Subcutaneous abdominal adipose tissue (tissue), 5 donors: ENCODE measurements around the gene C5orf15.

Experiments used
- H3K27ac ChIP-seq: one replicate; pipeline ENCODE4 v1.7.0; 2013; ENCODE audit warnings: low read depth, mild to moderate bottlenecking, inconsistent platforms, low read length, moderate library complexity
- H3K27me3 ChIP-seq, 5 donors: one replicate each; pipeline ENCODE4 v1.7.0; 2013; ENCODE audit warnings: low read length in 5 of 5, inconsistent platforms in 1 of 5; ENCODE audit not compliant: control insufficient read depth in 5 of 5, insufficient read depth in 4 of 5
- H3K36me3 ChIP-seq, 5 donors: one replicate each; pipeline ENCODE4 v1.7.0; 2013; ENCODE audit warnings: low read length in 5 of 5; ENCODE audit not compliant: control insufficient read depth in 5 of 5, insufficient read depth in 5 of 5
- H3K4me1 ChIP-seq, 5 donors: one replicate each; pipeline ENCODE4 v1.7.0; 2013; ENCODE audit warnings: low read length in 5 of 5, mild to moderate bottlenecking in 3 of 5, moderate library complexity in 1 of 5; ENCODE audit not compliant: control insufficient read depth in 5 of 5, insufficient read depth in 5 of 5
- H3K4me3 ChIP-seq, 5 donors: one replicate each; pipeline ENCODE4 v1.7.0; 2013; ENCODE audit warnings: low read length in 5 of 5, low read depth in 1 of 5
- H3K9ac ChIP-seq, 5 donors: one replicate each; pipeline ENCODE4 v1.7.0; 2013; ENCODE audit warnings: low read length in 5 of 5, mild to moderate bottlenecking in 4 of 5, moderate library complexity in 3 of 5
- H3K9me3 ChIP-seq, 5 donors: one replicate each; pipeline ENCODE4 v1.7.0; 2013; ENCODE audit warnings: low read length in 5 of 5; ENCODE audit not compliant: control insufficient read depth in 5 of 5
- donor health status: healthy.
- donor health status: healthy.
- donor health status: healthy.
- donor health status: healthy.
- donor health status: healthy.

The C5orf15 gene

GRCh38 chr5:133952729-133953567, 15.5 kb downstream of the C5orf15 start:
- Histone ChIP-seq H3K27me3 (no peaks in the 10 kb centered on the region), H3K27ac (peak overlapping the region; percentile 60), H3K9me3 (no peaks in the 10 kb centered on the region), H3K4me1 (peaks cover 2 to 17% (median 15%) of the 10 kb centered on the region in 5 donors), H3K9ac (peak overlapping the region in 1 of 5 donors; percentile 10), H3K36me3 (peaks cover 9 to 30% (median 19%) of the 10 kb centered on the region in 5 donors), H3K4me3 (peak overlapping the region in 1 of 5 donors; percentile 5)

GRCh38 chr5:133950821-133951612, 17.4 kb downstream of the C5orf15 start:
- no peak overlapping the region for H3K4me3 ChIP-seq
- no peaks in the 10 kb centered on the region for H3K9me3 ChIP-seq
- no peaks in the 10 kb centered on the region for H3K27me3 ChIP-seq
- peaks cover 2 to 23% (median 14%) of the 10 kb centered on the region in 5 donors for H3K4me1 ChIP-seq
- H3K9ac ChIP-seq, result no peak overlapping the region
- H3K27ac ChIP-seq, result no peak overlapping the region
- H3K36me3 ChIP-seq, result peaks cover 3 to 11% (median 9%) of the 10 kb centered on the region in 5 donors

- Histone ChIP-seq H3K27ac (no peak overlapping the region), H3K27me3 (no peaks in the 10 kb centered on the region), H3K9ac (no peak overlapping the region), H3K36me3 (no peaks in the 10 kb centered on the region), H3K9me3 (no peaks in the 10 kb centered on the region), H3K4me3 (no peak overlapping the region), H3K4me1 (peaks cover 2 to 23% (median 14%) of the 10 kb centered on the region in 5 donors)
Observed at GRCh38 chr5:133948721-133949120, 19.7 kb downstream of the C5orf15 start.

- H3K27ac ChIP-seq, result no peak overlapping the region
- H3K9ac ChIP-seq, result no peak overlapping the region
- H3K9me3 ChIP-seq, result no peaks in the 10 kb centered on the region
- H3K4me1 ChIP-seq, result peaks cover 0 to 11% (median 2%) of the 10 kb centered on the region in 5 donors
- H3K36me3 ChIP-seq, result no peaks in the 10 kb centered on the region
- H3K27me3 ChIP-seq, result no peaks in the 10 kb centered on the region
- no peak overlapping the region for H3K4me3 ChIP-seq
Observed at GRCh38 chr5:133947431-133947841, 21.0 kb downstream of the C5orf15 start.

GRCh38 chr5:133945568-133945967, 22.9 kb downstream of the C5orf15 start:
- no peaks in the 10 kb centered on the region for H3K36me3 ChIP-seq
- H3K27ac ChIP-seq, result no peak overlapping the region
- H3K27me3 ChIP-seq, result no peaks in the 10 kb centered on the region
- H3K4me1 ChIP-seq, result peaks cover 0 to 8% (median 0%) of the 10 kb centered on the region in 5 donors
- H3K9ac ChIP-seq, result no peak overlapping the region
- no peak overlapping the region for H3K4me3 ChIP-seq
- H3K9me3 ChIP-seq, result no peaks in the 10 kb centered on the region

GRCh38 chr5:133944263-133945185, 23.9 kb downstream of the C5orf15 start:
- Histone ChIP-seq H3K27ac (no peak overlapping the region), H3K9me3 (no peaks in the 10 kb centered on the region), H3K36me3 (no peaks in the 10 kb centered on the region), H3K4me3 (no peak overlapping the region), H3K9ac (no peak overlapping the region), H3K4me1 (peaks cover 0 to 8% (median 0%) of the 10 kb centered on the region in 5 donors), H3K27me3 (no peaks in the 10 kb centered on the region)

- no peaks in the 10 kb centered on the region for H3K9me3 ChIP-seq
- H3K9ac ChIP-seq, result no peak overlapping the region
- peaks cover 0 to 8% (median 0%) of the 10 kb centered on the region in 5 donors for H3K4me1 ChIP-seq
- no peaks in the 10 kb centered on the region for H3K27me3 ChIP-seq
- H3K4me3 ChIP-seq, result no peak overlapping the region
- H3K27ac ChIP-seq, result no peak overlapping the region
- H3K36me3 ChIP-seq, result no peaks in the 10 kb centered on the region
Observed at GRCh38 chr5:133943475-133943817, 25.0 kb downstream of the C5orf15 start.

GRCh38 chr5:133942614-133943474, 25.6 kb downstream of the C5orf15 start:
- no peak overlapping the region for H3K27ac ChIP-seq
- no peak overlapping the region for H3K9ac ChIP-seq
- H3K9me3 ChIP-seq, result no peaks in the 10 kb centered on the region
- no peak overlapping the region for H3K4me3 ChIP-seq
- H3K27me3 ChIP-seq, result no peaks in the 10 kb centered on the region
- H3K36me3 ChIP-seq, result no peaks in the 10 kb centered on the region
- H3K4me1 ChIP-seq, result peaks cover 0 to 8% (median 0%) of the 10 kb centered on the region in 5 donors
